PC-3 (cell line): ENCODE results near the gene LRRFIP2.

Experiments
- CTCF ChIP-seq: fragments of 300-600 bp; sonication (generic); conservative IDR thresholded peaks from 2 replicates; pipeline ENCODE4 v1.5.1; 2017; ENCODE audit warnings: antibody characterized with exemption, low read depth, mild to moderate bottlenecking, low read length
- EZH2 ChIP-seq: fragments of 300-600 bp; sonication (generic); IDR thresholded peaks from one replicate; pipeline ENCODE4 v1.6.1; 2017; ENCODE audit warnings: antibody characterized with exemption, mild to moderate bottlenecking, low read length; ENCODE audit not compliant: unreplicated experiment

DNA sequence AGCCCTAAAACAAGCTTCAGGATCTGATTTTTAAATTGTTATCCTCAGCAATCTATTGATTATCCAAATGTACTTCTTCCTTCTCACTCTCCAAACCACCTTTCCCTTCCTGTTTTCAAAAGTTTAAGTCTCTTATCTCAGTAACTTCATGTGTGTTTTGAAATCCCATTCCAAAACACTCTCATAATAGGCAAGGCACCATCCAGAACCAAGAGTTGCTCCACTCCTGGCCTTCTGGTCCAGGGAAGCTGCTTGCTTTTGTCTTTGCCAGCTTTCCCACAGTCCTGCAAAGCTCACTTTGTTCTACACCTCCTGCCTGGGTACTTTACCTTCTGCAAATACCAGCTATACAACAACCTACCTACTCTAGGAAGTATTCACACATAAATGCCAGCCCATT lies 117.6 kb downstream of the LRRFIP2 start:
- TF ChIP-seq EZH2 (no peak), CTCF (no peak)
